Measurements from ENCODE around the gene DDIT4L.
"Not testable (repeated sequence)": the region's sequence is repeated elsewhere in the genome, so short reads cannot be mapped to it uniquely, and the experiment has no call there.

DDIT4L gene

DNA sequence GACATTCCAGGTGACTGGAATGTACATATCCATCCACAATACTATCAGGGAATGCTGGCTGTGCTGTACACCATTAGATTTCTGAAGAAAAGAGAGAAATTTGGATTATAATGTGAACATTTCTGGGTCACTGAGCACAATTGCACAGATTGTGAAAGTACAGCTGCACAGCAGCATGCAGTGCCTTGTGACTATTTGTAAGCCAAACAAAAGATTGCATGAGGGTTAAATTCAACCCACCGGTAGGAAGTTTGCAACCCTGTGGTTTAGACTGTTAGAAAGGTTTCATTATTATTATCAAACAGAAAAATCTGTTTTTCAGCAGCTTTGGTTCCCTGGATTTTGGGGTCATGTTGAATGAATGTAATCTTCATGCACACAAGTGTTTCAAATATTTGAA lies 24.5 kb downstream of the DDIT4L start:
- DNase-seq: no peak

DNA sequence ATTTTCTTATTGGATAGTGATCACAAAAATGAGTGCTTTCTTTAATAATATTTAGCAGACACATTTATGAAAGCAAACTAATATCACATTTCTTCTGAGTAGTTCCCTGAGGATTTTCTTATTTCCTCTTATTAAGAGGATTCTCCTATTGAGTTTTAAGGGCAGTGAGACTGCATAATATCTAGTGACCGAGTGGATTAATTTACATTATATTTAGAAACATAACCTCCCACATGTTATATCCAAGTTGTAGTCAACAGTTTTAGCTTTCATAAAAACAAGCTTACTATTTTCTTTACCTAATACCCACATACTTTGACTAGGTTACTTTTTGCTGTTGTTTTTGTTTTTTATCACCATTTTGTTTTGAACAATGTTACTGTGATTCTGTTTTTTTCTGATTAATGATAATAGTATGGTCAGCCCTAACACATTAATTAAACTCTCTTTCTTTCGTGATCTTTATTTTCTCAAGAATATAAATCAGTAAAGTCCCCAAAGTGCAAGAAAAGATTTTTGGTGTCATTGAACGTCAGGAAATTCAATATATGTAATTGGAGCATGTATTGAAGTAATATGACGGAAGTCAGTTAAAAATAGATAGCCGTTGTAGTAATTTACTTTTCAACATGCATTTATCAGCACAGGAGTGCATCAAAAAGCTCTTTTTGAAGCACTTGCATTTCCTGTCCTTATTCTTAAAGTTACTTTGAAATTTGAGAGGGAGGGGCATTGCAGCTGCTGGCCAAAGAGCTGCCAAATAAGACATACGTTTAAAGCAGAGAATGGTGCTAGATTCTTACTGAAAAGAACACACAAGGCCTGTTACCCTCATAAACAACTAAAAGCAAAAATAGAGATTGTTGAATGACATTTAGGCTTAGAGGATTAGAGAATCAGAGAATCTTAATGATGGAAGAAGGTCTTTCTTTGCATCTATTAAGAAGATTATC lies 25.2 kb downstream of the DDIT4L start:
- no peak for DNase-seq

DNA sequence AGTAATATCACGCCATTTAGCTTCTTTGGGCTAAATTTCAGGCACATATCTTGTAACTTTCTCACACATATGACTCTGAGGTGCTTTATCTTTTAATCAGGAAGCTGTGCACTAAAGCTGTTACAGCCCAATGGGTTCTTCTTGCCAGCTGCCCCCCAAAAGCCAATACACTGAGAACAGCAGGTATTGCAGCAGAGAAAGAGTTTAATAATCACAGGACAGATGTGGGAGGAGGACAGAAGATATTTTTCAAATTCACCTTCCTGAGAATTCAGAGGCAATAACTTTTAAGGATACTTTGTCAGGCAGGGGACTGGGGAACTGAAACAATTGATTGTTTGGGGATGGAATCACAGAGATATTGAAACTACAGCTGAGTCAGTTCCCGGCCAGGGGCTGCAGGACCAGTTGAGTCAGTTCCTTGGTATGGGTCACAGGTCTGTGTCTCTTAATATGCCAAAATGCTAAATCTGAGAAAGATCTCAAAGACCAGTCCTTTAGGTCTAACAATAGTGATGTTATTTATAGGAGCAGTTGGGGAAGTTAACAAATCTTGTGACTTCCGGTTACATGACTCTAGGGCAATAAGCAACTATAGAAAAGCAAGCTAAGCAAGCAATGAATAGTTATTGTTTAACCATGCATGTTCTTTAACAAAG lies 28.1 kb downstream of the DDIT4L start:
- no peak for DNase-seq

DNA sequence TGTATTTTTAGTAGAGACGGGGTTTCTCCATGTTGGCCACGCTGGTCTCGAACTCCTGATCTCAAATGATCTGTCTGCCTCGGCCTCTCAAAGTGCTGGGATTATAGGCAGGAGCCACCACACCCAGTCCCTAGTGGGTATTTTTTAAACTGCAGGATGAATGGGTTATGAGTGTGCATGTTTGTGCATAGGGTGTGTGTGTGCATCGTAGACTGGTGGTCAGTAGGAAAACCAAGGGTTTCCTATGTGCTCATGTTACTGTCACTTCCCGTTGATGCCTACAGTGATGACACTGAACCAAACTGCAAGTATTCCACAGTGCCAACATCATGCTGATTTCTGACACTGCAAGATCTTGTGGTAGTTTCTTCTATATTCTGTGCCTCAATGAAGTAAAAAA lies 41.1 kb downstream of the DDIT4L start:
- no peak for DNase-seq

DNA sequence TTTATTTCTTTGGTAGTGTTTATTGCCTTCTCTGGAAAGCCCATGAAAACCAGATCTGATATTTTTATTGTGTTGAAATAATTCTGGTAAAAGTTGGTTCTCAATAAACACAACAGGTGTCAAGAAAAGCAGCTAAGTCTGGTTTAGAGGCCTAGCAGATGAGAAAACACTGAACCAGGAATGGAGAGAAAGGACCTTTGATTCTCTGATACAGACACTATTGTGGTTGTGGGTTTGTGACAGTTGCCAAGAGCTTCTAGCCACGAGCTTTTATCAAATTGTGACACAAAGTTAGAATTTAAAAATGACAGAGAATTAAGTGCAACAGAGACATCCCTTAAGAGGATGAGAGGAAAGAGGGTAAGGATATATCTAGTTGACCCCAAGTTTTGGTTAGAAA lies 42.6 kb downstream of the DDIT4L start:
- no peak for DNase-seq

DNA sequence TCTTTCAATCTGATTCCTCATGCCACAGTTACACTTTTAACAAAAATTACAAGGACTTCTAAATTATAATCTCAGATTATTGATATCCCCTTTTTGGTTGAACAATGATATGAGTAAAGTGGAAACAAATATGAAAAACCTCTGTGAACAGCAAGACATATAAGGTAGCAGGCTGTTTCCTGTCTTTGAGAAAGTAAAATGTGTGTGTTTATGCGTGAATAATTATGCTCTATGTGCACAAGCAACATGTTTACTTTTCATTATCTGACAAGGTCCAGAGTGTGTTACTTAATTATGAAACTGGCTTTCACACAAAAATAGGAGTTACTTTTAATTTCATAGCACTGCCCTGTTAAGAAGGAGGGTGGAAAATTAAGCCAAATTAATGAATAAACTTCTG lies 43.1 kb downstream of the DDIT4L start:
- DNase-seq: no peak

DNA sequence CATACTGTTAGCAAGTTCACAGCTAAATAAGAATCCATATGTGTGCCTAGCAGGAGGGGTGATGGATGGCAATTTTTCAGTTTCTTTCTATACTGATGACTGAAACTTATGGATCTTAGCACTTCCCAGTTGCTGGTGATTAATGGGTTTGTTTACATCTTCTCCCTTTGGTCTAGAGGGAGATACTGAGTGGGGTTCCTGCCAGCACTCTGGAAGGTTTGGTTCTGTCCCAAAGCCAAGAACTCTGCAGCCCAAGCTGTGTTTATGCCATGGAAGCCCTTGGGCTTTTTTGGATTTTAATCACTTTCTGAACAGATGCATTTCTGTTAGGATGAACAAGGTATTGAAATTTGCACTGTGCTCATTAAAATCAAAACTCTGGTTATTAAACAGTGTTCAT lies 43.5 kb downstream of the DDIT4L start:
- DNase-seq: no peak

DNA sequence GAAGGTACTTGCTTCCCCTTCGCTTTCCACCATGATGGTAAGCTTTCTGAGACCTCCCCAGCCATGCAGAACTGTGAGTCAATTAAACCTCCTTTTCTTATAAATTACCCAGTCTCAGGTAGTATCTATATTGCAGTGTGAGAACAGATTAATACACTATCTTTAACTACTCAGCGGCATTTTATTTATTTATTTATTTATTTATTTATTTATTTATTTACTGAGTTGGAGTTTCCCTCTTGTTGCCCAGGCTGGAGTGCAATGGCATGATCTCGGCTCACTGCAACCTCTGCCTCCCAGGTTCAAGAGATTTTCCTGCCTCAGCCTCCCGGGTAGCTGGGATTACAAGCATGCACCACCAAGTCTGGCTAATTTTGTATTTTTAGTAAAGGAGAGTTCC lies 52.9 kb downstream of the DDIT4L start:
- DNase-seq: not testable (repeated sequence)

Measured in suppressor macrophage treated with lipopolysaccharide for 4 hours (primary cell).